SU-DHL-6 (cell line): Measurements from ENCODE around the gene PSMA5.

Experiments used
- CTCF ChIP-seq: fragments of 200-600 bp; sonication (generic); IDR thresholded peaks from one replicate; pipeline ENCODE4 v1.5.1; 2017; ENCODE audit warnings: antibody characterized with exemption, mild to moderate bottlenecking, low read length, moderate library complexity; ENCODE audit not compliant: insufficient read depth, poor library complexity, severe bottlenecking
- EZH2phosphoT487 ChIP-seq: fragments of 200-600 bp; sonication (generic), shearing (Covaris generic); conservative IDR thresholded peaks from 2 replicates; pipeline ENCODE4 v1.6.1; 2018; ENCODE audit warnings: mild to moderate bottlenecking, antibody characterized with exemption, low read length, moderate library complexity, mixed read lengths

- TF ChIP-seq CTCF, result no peak
- TF ChIP-seq EZH2phosphoT487, result no peak
Measured at GRCh38 chr1:109372281-109372680, 54.0 kb downstream of the PSMA5 start.
